Measurements from ENCODE around the gene FAM228A.
"Not testable (repeated sequence)": the region's sequence is repeated elsewhere in the genome, so short reads cannot be mapped to it uniquely, and the experiment has no call there.

The FAM228A gene

DNA sequence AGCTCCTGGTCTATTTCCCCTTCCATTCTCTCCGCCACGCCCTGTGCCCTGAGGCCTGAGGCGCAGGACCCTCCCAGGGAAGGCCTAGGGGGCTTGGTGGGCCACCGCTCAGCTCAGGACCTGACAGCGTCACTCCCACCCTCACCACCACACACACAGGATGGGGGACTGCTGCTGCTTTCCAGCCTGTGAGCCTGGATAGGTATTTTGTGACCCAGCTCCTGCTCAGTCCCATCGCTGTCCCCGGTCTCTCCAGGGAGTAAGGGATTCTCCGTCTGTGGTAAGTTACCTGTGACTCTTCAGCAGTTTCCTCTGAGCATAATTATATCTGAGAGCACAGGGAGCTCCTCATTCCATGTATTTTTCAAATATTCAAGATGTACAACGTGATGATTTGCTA is 16.3 kb downstream of the FAM228A start:
- DNase-seq (ENCODE audit: low spot score) = no peak

DNA sequence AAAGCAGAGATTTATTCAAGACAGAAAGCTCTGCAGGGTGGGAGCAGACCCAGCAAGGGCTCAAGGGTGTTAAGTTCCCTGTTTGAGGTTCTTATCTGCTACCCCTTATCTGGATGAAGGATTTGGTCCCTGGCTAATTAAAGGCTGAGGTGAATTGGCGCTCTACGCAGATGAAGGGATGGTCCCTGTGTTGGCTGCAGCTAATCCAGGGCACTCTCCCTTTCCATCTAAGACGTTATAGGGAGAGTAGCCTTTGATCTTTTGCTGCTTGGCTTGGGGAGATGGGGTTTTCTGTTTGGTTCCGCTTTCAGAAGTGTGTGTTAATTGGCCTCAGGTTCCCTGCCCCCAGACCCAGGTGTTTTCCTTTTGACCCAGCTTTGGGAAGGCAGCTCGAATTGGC is 17.0 kb downstream of the FAM228A start:
- DNase-seq (ENCODE audit: low spot score) = no peak

DNA sequence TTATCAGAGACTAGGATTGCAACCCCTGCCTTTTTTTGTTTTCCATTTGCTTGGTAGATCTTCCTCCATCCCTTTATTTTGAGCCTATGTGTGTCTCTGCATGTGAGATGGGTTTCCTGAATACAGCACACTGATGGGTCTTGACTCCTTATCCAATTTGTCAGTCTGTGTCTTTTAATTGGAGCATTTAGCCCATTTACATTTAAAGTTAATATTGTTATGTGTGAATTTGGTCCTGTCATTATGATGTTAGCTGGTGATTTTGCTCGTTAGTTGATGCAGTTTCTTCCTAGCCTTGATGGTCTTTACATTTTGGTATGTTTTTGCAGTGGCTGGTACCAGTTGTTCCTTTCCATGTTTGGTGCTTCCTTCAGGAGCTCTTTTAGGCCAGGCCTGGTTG is 22.4 kb downstream of the FAM228A start:
- DNase-seq (ENCODE audit: low spot score) = not testable (repeated sequence)

DNA sequence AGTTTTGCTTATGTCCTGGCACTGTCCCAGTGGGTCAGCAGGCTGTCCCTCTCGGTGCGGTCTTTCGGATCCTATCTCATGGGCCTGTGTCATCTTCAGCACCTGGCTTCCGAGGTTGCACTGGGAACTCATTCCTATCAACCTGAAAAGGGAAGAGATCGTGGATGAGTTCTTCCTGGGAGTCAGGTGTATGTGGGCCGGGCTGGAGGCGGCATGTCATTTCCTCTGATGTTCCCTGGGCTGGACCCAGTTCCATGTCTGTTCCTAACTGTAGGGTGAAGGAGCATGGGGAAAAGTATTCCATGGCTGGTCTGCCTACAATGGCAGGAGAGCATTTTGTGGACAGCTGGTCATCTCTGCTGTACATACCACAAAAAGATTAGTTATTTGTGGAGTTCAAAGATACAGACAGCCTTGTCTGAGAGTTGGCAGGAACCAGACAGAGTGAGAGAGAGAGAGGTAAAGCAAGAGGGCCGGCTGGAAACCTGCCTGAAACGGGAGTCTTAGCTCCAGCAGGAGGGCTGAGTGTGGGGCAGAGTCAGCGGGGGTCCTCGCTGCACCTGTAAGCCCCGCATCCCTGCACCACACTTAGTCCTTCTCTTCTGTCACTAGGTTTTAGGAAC is 25.2 kb downstream of the FAM228A start:
- DNase-seq (ENCODE audit: low spot score) = no peak

DNA sequence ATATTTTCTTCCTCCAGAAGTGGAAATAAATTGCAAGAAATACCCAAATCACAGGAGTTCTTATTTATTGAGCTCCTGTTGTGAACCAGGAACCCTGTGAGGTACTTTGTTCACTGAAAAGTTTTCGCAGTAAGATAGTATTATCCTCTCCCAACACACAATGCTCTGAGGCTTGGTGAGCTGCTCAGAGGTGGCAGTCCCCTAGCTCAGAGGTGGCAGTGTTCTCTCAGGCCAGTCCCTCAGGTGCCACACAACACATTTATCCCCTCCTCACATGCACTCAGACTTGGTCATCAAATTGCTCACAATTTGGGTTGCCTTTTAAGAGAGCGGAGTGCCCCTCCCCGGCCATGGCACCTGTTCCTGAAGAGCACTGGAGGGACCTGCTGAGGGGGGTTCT is 25.9 kb downstream of the FAM228A start:
- no peak for DNase-seq (ENCODE audit: low spot score)

GRCh38 chr2:24203029-24203786 is 28.4 kb downstream of the FAM228A start:
- no peak for DNase-seq (ENCODE audit: low spot score)

DNA sequence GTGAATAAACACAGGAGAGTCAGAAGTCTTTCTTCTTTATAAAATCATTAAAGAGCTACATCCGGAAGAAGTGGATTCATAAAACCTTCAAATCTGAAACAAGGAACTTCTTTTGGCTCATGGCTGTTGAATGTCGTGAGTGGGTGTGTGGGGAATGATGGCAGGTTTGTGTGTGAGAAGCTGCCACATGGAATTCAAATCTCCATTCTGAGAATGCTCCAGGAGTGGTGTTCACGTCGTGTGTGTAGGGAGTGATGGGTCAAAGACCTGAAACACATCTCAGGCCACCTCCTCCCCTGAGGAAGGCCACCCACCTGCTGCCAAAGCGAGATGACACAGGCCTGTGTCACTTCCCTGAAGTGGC is 28.9 kb downstream of the FAM228A start:
- no peak for DNase-seq (ENCODE audit: low spot score)

GRCh38 chr2:24204505-24204904 is 29.7 kb downstream of the FAM228A start:
- no peak for DNase-seq (ENCODE audit: low spot score)

GRCh38 chr2:24205131-24205530 is 30.3 kb downstream of the FAM228A start:
- no peak for DNase-seq (ENCODE audit: low spot score)

- no peak for DNase-seq (ENCODE audit: low spot score)
These were observed 31.4 kb downstream of the FAM228A start for GRCh38 chr2:24206242-24206641.

DNA sequence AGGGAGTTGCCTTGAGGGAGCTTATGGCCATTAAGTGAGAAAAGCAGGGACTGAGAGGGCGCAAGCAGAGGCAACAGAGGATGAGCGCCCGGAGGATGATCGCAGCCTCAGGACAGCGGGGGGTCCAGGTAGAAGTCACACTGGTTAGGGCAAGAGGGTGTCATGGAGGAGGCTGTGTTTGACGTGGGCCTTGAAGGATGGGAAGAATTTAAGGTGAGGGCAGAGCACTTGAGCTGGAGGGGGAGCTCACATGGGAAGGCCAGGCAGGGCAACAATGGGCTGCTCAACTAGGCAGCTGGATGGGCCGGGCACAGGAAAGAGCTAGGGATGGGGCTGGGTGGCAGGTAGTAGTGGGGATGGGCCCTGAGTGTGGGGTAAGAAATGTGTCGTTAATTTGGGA is 31.9 kb downstream of the FAM228A start:
- DNase-seq (ENCODE audit: low spot score) = no peak

DNA sequence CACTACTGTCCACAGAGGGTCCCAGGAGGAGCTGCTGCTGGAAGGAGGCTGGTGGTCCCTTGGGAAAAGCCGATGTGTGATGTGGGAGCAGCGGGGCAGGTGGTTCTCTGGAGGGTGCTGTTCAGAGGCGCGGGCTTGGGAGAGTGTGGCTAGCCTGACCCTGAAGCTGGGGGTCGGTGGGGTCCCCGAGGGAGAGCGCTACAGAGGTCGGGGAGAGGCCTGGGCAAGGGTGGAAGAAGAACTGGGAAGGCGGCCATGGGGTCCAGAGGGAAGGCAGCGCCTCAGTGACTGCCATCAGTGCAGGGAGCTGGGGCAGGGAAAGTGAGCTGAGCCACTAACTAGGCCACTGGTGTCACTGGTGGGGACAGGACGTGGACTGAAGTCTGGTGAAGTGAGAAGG is 32.5 kb downstream of the FAM228A start:
- no peak for DNase-seq (ENCODE audit: low spot score)

DNA sequence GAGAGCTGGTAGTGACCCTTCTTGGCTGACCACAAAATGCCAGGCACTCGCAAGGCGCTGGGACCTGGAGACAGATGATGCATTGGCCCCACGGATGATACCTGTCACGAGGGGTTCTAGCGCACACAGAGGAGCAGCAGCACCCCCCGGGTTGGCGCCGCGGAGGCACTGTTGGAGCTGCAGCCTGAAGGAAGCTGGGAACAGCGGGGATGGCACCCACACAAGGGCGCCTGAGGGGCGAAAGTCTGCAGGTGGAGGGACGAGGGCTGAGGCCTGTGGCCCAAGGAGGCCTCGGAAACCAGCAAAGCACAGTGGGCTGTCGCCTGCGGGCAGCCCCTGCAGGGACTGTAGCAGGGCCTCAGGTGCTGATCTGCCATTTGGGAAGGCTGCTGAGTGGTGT is 33.6 kb downstream of the FAM228A start:
- no peak for DNase-seq (ENCODE audit: low spot score)

DNA sequence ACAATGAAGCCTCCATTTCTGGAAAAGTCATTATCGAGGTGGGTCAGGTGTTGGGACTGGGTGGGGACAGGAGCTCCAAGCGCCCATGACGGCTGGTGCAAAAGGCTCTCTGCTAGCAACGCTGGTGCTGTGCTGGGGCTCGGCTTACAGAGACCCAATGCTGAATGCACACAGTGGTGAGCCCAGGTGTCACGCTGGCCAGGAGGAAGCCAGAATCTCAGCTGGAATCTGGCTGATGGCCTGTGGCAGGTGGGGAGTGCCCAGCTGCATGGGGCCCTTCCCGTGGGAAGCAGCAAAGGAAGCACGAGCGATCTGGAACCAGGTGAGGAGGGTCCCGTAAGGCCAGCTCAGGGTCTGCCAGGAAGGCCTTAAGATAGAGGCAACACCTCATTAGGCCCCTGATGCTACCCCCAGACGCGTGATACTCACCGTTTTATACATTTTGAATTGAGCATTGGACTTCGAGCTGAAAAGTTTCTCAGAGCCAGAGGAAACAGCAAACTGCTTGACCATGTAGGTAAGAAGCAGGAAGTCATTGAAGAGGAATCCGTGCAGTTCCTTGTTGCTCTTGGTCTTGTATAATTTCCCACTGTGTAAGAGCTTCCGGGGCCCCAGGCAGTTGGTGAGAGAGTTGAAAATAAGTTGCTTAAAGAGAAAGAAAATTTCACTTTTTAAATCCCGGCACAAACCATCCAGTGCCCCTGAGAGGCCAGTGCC is 34.7 kb downstream of the FAM228A start:
- no peak for DNase-seq (ENCODE audit: low spot score)

DNA sequence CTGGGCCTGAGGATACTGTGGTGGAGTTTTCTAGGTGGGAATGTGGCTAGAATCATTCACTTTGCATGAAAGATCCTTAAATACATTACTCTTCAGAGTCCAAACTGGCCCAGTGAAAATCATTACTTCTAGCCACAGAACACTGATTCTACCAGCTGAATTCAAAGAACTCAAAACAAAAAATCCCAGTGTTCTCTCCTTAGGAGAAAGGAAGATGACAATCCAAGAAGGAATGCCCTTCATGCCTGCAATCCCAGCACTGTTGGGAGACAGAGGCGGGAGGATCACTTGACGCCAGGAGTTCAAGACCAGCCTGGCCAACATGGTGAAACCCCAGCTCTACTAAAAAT is 35.2 kb downstream of the FAM228A start:
- DNase-seq (ENCODE audit: low spot score) = no peak

GRCh38 chr2:24210723-24211122 is 35.9 kb downstream of the FAM228A start:
- DNase-seq (ENCODE audit: low spot score) = no peak

DNA sequence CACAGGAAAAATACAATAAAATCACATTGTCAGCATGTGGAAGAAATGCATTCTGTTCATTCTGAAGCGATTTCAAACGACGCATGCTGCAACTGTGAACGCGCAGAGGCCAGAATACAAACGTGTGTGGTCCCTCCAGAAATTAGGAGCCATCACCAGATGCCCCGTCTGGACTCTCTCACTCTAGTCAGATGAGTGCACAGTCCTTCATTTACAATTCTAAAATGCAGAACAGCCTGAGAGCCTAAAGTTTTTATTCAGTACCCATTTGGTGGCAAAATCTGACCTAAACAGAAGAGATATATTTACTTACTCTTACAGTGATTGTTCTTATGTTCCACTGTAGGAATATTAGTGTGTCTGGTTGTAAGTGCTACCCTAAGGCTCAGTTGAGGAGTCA is 36.6 kb downstream of the FAM228A start:
- no peak for DNase-seq (ENCODE audit: low spot score)

DNA sequence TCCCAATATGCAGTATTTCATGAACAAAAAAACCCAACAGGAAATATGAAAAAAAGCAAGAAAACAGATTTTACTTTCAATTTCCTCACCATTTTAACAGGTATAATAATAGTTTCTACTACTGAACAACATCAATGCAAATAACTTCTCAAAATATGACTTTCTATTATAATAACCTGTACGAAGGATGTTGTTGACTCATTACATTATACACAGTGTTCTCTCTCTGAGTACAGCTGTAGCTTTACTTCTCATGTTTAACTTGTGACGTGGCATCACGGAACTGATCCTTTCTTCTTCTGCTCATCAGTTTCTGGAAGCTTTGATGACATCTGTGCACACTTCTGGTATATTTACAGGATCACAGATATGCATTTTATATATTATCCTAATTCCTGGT is 40.0 kb downstream of the FAM228A start:
- DNase-seq (ENCODE audit: low spot score) = no peak

DNA sequence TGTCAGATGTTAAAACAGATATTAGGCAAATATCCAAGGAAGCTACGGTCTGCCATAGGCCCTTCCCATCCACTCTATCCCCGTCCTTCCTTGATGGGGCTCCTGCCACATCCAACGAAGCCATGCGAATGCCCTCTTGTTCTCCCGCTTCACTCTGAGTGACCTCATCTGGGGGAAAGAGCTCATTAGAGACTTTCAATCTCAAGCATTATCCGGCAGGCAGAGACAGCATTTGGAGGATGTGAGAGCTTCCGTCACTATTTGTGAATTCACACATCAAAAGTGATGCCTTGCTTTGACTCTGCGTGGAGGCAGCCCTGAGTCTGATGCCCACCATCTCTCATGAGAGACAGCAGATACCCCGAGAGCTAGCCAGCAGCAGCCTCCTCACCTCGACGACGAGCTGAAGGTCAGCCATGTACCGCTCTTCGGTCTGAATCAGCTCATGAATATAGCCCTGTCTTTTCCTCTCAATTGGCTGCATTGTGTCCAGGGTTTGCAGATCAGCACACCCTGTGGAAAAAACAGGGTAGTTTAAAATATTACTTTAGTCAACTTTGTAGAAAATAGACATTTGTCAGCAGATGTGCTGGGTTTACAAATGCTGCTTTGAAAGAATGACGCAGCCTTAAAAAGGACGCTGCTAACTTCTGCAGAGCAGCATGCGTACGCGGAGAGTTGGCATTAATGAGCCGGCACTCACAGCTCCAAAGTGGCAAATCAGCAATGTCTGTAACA is 45.9 kb downstream of the FAM228A start:
- no peak for DNase-seq (ENCODE audit: low spot score)

DNA sequence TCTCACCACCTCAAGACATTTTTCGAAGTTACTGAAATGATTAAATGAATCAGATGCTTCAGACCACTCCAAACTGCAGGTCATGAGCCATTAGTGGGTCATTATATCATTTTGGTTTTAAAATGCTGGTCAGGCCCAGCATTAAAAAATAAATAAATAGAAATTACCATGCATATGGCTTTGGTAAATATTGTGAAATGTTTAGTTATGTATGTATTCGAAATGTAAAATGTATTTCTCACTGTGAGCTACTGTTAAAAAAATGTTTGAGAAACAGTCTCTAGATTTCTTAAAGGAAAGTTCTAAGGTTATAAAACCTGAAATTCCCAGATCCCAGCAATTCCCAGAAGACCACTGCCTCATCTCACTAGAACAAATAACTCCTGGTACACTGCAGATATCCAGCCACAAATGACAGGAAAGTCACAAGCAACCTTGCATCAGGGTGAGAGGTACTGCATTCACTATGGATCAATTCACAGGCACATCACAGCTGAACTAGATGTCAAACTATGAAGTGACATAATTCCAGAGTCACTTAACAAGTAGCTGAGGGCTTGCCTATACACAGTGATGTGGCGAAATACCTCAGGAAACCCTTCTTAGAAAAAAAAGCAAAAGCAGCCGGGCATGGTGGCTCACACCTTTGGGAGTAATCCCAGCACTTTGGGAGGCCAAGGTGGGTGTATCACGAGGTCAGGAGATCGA is 46.6 kb downstream of the FAM228A start:
- DNase-seq (ENCODE audit: low spot score) = no peak

GRCh38 chr2:24222946-24223345 is 48.1 kb downstream of the FAM228A start:
- no peak for DNase-seq (ENCODE audit: low spot score)

Measured in kidney capillary endothelial cell (primary cell).